PC-9 (cell line): Measurements from ENCODE around the gene PDE10A.

ENCODE experiments used
- CTCF ChIP-seq: fragments of 200-600 bp; sonication (generic); conservative IDR thresholded peaks from 2 replicates; pipeline ENCODE4 v1.6.1; 2017; ENCODE audit warnings: mixed run types, antibody characterized with exemption, mild to moderate bottlenecking, moderate library complexity
- EZH2 ChIP-seq: fragments of 200-600 bp; sonication (generic); IDR thresholded peaks from 2 replicates; pipeline ENCODE4 v1.8.0; 2017; ENCODE audit warnings: antibody characterized with exemption, low read depth

GRCh38 chr6:165581678-165582077 is 81.4 kb downstream of the PDE10A start:
- no peak for TF ChIP-seq CTCF
- no peak for TF ChIP-seq EZH2
